NCI-H345 treated with DMSO at 0.1 percent for 48 hours (cell line): Measurements from ENCODE around the gene LAMA1.
A peak's percentile ranks its signal among the peaks of the same experiment; 100 is the strongest.

ENCODE experiments used
- DNase-seq: peaks from one replicate; lab custom pipeline; 2025; ENCODE audit not compliant: unreplicated experiment; lab: John Stamatoyannopoulos, UW

Gene LAMA1

GRCh38 chr18:7049951-7050350, 67.6 kb downstream of the LAMA1 start:
- DNase-seq: no peak

DNA sequence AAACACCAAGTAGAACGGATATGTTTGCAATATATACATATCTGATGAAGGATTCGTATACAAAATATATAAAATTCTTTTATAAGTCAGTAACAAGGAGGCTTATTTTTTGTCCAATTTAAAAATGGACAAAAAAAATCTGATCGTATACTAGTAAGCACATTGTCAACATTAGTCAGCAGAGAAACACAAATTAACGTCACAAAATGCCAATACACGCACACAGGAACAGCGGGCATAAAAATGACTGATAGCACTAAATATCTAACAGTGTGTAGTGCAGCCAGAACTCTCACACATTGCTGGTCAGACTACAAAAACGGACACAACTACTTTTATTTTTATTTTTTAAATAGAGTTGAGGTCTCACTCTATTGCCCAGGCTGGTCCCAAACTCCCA, 69.5 kb downstream of the LAMA1 start:
- no peak for DNase-seq

GRCh38 chr18:7047336-7047735, 70.3 kb downstream of the LAMA1 start:
- DNase-seq: no peak

DNA sequence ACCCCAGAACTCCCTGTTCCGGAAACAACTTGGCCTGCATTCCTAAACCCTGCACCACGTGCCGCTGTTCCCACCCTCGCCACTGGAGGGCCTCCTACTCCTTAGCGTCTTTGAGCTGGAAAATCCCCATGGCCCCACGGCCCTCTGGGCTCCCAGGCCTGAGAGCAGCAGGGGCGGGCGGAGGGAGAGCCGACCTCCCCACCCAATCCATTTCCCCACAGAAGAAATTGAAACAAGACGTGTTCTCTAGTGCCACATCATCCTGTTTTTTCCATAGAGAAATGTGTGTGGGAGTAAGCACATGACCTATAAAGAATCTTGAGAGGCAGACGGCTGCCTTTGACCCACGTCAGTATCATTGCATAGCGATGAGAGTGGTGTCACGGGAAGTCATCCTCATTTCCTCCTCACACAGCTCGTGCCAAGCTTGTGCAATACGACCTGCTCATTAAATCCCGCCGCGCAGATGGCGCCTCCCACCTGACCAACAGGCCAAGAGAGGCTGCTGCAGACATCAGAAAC, 79.2 kb downstream of the LAMA1 start:
- no peak for DNase-seq

GRCh38 chr18:7037470-7037869, 80.1 kb downstream of the LAMA1 start:
- no peak for DNase-seq

- DNase-seq: no peak
These were observed 81.8 kb downstream of the LAMA1 start for GRCh38 chr18:7035807-7036206.

GRCh38 chr18:7034924-7035323, 82.7 kb downstream of the LAMA1 start:
- no peak for DNase-seq

GRCh38 chr18:7032537-7032936, 85.1 kb downstream of the LAMA1 start:
- no peak for DNase-seq

DNA sequence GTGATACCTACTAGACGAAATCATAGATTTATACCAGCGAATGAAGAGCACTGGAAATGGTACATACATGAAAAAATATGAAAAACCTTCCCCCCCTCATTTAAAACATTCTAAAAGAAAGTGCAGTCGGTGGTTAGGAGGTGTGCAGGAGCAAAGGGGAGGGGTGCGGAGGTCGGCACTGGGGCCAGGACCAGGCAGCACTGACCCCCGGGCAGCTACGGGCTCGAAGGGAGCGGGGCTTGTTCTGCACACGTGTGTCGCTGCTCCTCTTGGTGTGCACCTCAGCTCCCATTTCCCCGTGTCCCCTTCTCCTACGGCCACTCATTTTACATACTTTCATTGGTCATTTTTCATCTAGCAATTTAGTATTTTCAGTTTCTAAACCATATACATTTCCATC, 89.0 kb downstream of the LAMA1 start:
- no peak for DNase-seq

DNA sequence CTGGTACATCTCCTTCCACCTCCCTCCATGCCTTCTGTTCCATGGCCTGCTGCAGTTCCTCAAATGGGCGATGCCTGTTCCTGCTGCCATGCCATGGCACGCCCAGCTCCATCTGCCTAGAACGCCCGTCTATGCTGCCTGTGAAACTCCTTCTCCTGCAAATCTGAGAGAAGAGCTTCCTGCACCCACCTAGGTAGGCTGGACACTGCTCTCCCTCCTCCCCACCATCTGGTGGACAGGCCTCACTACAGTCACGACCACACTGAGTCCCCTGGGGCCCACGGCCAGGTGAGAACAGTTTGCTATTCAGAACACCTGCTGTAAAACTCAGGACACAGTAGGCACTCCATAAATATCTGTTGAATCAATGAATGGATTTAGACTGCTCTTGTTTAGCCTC, 92.4 kb downstream of the LAMA1 start:
- no peak for DNase-seq

GRCh38 chr18:7023581-7023980, 94.0 kb downstream of the LAMA1 start:
- no peak for DNase-seq

DNA sequence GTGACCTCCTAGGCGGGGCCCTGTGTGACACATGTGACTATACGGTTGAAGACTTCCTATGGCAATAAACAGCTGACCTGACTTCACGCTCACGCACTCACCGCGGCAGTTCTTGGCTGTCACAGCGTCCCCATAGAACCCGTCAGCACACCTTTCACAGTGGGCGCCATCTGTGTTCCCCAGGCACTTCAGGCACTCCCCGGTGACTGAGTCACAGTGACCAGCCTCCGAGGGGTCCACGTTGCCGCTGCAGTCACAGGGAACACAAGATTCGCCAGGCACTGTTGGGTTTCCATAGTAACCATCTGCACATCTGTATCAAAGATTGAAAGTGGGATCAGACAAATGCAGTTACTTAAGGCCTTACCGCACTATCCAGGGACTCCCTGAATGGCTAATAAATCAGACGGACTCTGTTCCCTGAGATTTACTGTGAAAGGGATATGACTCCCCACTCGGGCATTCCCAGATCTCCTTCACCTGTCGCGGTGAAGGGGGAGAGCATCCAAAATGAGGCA, 94.5 kb downstream of the LAMA1 start:
- no peak for DNase-seq

GRCh38 chr18:7021994-7022840, 95.4 kb downstream of the LAMA1 start:
- DNase-seq: peak; percentile 79

DNA sequence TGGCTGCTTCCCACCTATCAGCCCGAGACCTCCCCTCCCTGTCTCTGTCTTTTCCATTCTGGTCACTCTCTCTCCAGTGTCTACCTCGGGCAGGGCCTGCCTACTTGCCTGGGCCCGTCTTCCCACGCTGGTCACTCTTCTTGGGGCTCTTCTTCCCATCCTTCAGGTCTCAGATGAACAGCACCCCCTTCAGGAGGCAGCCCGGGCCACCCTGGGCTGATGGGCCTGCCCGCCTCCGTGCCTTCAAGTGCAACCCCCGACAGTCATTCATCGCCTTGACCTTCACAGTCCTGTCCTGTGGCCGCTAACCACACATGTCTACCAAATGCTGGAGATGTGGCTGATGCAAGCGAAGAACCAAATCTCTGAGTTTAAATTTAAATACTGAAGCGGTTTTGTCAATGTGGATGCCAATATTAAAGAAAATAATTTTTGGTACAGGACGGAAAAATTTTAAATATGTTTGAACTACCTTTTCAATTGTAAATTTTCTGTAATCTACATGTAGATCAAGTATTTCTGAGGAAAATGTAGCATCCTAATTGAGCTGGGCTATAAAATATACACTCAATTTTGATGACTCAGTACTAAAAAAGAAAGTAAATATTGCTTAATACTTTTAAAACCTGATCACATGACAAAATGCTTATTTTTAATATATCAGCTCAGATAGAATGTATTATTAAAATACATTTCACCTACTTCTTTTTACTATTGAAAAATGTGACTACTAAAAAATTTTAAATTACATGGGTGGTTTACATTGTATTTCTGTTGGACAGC, 96.4 kb downstream of the LAMA1 start:
- no peak for DNase-seq

DNA sequence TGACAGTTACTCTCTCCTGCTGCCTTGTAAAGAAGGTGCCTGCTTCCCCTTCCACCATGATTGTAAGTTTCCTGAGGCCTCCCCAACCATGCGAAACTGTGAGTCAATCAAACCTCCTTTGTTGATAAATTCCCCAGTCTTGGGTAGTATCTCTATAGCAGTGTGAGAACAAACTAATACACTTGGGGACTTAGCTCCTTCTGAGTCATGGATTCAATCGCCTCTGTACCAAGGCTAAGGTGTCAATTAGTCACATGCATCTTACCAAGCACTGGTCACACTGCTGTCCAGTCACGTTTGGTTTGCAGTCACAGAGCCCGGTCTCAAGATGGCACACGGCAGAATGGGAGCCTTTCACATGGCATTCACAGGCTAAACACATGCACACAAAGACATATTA, 100.6 kb downstream of the LAMA1 start:
- no peak for DNase-seq

DNA sequence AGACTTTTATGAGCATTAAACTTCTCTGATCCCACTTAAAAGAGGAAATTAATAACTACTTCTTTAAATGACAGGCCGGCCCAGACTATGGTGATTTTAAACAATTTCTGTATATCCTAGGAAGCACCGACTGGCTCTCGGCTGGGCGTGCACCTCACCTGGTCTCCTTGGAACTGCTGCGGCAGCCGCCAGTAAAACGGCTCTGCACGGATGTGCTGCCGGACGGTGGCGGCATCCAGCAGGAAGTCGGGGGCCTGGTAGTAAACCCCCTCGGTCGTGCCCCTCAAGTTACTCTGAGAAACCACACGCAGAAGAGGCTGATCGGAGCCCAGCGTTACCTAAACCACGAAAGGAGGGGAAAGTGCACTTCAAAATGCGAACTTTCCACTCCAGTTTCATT, 106.5 kb downstream of the LAMA1 start:
- DNase-seq: no peak

GRCh38 chr18:7004009-7004408, 113.6 kb downstream of the LAMA1 start:
- DNase-seq: peak; percentile 84

DNA sequence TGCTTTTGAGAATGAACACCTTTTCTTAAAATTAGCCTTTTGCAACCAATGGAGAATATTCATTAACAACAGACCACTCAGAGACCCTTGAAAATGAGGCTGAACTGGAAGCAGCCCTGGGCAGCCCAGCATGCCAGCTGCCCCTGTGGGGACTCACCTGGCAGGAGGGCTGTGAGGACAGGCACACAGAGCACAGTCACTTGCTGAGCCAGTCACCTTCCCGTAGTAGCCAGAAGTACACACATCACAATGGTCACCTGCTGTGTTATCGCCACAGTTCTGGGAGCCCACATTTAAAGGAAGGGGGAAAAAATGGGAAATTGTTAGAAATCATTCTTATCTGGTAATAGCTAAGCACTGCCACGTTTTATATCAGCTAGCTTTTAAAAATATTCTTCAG, 115.5 kb downstream of the LAMA1 start:
- peak; percentile 56 for DNase-seq

- peak; percentile 15 for DNase-seq
These were observed 117.0 kb downstream of the LAMA1 start for GRCh38 chr18:7000484-7001096.

DNA sequence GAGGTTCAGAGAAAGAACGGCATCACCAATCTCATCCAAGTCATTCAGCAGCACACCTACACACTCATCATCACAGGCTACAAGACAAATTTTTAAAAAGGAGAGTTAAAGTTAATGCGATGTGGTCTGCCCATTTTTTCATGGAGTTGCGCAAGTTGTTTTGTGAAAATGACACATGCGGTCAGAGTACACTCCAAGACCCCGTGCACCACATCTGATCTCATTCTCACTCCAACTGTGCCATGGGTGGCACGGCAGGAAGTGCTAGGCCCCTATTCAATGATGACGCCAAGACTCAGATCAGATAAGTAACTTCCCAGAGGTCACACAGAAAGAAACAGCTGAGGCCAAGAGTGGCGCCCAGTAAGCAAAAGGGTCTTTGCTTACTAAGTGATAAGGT, 119.8 kb downstream of the LAMA1 start:
- no peak for DNase-seq

- no peak for DNase-seq
These were observed 122.7 kb downstream of the LAMA1 start for GRCh38 chr18:6994771-6995430.
